ENCODE data around the gene RAC2.
A peak's percentile ranks its signal among the peaks of the same experiment; 100 is the strongest.
"Not testable (repeated sequence)": the region's sequence is repeated elsewhere in the genome, so short reads cannot be mapped to it uniquely, and the experiment has no call there.

RAC2 gene

GRCh38 chr22:37206118-37206840 lies 37.8 kb downstream of the RAC2 start:
- DNase-seq (ENCODE audit: low spot score) = no peak

GRCh38 chr22:37205046-37205445 lies 39.0 kb downstream of the RAC2 start:
- no peak for DNase-seq (ENCODE audit: low spot score)

DNA sequence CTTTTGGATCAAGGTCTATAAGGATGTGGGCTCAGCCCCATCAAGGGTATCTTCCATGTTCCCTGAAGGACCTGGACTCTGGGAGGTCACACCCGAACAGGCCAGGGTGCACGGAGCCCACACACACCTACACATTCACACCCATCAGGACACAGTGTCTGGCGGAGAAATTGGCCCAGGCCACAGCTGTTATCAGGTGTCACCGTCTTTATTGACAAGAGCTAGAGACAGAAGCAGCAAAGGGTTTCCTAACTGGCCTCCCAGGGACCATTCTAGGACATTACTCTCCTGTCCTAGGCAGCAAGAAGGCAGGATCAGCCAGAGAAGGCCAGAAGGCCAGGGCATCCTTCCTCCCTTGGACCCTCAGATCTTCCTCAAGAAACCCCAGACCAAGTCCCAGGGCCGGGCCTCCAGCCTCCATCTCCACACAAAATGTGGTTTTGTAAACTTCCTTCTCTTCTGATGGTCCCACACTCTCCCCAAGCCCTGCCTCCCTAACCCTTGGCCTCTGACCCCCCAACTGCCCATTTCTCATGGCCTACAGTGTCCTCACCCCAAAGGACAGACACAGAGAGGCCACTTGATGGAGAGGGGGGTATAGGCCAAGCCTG lies 39.9 kb downstream of the RAC2 start:
- no peak for DNase-seq (ENCODE audit: low spot score)

DNA sequence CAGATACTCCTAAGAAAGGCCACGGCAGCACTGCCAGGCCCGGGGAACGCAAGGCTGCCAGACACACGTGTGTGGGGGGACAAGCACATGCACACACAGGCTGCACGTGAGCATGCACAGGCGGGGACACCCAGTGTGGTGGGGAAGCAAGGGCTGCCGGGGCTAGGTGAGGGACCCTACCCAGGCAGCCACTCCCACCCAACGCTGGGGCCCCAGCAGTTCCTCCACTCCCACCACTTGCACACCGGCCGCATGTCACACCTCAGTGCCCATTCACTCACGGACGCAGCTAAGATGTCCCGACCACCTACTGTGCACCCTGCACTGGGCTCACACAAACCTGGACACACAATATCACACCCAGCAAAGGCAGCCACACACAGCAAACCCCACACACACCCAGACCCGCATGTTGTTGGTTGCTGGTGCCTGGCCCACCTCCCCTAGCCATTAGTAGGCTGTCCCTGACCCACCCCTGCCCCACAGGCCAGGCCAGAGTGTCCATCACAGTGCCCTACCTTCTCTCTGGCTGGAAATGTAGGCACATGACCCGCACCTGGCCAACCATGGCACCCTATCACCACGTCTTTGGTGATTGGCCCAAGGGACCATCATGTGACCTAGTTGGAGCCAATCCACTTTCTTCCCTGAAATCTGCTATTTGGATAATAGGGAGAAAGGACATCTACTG lies 40.6 kb downstream of the RAC2 start:
- peak; percentile 36 for DNase-seq (ENCODE audit: low spot score)

DNA sequence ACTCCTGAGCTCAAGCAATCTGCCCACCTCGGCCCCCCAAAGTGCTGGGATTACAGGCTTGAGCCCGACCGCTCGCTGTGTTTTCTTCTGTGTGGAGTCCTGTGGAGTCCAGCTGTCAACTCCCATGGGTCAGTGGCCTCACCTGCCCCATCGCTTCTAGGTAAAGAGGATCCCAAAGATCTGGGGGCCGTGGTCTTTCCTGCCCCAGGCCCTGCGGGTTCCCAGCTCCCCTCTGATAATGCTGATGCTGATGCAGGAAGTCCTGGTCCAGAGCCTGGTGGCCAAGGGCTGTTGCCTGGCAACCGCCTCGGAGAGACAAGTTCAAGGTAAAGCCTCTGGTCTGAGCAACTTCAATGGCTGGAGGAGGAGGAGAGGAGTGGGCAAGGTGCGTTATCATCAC lies 41.4 kb downstream of the RAC2 start:
- no peak for DNase-seq (ENCODE audit: low spot score)

GRCh38 chr22:37202001-37202555 lies 42.0 kb downstream of the RAC2 start:
- DNase-seq (ENCODE audit: low spot score) = no peak

- DNase-seq (ENCODE audit: low spot score) = not testable (repeated sequence)
These were observed 42.6 kb downstream of the RAC2 start for GRCh38 chr22:37201443-37201820.

DNA sequence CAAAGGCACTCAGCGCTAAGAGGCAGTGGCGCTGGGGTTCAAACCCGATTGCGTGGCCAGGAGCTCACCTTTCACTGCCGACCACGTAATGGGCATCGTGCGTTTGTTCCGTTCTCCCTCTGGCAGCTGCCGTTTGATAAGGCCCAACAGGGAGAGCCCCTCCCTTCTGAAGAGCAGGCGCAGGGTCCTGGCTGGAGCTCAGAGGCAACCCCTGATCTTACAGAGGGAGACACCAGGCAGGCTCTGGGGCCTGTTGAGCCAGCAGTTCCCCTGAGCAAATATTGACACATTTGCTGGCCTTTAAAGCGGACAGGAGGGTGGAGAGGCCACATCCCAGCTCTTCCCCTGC lies 44.3 kb downstream of the RAC2 start:
- no peak for DNase-seq (ENCODE audit: low spot score)

DNA sequence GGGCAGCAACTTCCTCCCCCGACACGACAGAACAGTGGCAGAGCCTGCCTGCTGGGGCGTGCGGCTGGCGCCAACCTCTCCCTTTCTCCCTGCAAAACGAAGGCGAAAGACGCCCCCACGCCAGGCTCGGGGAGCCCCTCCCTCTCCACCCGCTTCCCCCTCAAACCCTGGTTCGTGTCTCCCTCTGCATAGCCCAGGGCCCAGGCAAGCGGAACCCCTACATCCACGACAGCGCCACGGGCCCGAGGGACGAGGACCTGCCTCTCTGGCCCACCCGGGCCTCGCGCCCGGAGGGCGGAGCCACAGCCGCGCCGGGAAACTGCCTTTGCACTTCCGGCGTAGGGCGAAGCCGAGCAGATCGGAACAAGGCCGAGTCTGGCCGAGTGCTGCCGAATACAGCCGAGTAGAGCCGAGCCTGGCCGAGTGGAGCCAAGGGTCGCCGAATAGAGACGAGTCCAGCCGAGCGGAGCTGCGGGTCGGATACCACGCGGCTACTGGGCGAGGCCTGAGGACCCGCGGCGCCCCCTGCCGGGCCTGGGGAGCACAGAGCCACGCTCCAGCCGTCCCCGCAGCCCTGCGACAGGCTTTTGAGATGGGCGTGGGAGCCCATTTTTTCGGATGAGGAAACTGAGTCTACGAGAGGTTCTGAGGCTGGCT lies 44.8 kb downstream of the RAC2 start:
- peak; percentile 99 for DNase-seq (ENCODE audit: low spot score)

DNA sequence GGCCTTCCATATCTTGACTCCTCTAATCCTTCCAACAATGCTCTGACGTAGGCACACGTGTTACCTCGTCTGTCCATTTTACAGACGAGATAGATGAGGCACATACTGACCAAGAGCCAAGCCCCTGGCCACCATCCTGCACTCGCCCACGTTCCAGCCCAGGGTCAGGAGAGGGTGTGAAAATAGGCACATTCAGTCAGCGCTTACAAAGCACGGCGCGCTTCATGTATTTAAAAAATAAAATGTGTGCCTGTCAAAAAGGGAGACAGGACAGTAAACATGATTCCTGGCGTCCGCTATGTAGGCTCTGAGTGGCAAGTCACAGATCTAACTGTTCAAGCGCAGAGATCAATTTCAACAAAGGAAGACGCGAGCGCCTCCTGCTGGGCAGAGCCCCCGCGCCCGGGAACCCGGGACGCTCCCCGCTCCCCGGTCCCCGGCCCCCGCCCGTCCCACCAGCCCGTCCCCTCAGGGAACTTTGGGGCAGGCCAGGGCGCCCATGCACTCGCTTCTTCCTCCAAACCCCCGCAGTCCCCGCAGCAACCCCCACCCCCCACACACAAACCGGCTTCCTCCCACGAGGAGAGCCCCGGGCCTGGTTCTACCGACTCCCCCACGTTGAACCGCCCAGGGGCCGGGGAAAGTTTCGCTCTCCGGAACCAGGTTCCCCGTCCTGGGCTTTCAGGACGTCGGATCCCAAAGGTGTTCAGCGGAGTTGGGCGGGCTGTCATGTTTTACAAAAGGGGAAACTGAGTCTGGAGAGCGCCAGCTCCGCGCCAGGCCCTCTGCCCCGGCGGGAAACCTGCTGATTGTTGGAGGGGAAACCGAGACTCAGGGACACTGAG lies 45.6 kb downstream of the RAC2 start:
- peak; percentile 78 for DNase-seq (ENCODE audit: low spot score)

DNA sequence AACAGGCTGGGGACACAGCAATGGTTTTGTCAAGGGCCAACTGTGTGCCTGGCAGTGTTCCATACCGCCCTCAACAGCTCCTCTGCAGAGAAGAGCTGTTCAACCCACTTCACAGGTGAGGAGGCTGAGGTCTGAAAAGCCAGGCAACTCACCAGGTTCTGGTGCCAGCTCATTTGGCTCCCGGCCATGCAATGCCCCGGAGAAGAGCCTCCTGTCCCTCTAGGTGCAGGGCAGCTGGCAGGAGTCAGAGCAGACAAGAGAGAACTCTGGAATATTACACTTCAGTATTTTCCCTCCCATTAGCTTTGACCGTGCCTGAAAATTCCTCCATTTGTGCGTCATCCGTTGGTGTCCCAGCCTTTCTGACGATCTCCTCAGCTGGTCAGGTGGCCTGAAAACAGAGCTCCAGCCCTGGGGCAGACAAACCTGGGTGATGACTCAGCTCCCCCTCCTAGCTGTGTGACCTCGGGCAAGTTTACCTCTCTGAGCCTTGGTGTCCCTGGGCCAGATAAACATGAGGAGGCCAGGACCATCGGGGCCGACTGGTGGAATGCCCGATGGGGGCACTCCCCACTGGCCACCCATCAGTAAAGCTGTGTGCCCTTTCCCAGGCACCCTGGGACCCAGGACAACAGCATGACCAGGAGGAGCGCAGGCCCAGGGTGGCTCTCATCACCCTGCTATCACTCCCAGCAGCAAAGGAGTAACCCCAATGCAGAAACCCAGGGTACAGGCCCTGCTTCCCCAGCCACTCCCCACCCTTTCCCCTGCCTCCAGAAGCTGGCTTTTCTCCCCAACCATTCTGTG lies 46.4 kb downstream of the RAC2 start:
- DNase-seq (ENCODE audit: low spot score) = no peak

DNA sequence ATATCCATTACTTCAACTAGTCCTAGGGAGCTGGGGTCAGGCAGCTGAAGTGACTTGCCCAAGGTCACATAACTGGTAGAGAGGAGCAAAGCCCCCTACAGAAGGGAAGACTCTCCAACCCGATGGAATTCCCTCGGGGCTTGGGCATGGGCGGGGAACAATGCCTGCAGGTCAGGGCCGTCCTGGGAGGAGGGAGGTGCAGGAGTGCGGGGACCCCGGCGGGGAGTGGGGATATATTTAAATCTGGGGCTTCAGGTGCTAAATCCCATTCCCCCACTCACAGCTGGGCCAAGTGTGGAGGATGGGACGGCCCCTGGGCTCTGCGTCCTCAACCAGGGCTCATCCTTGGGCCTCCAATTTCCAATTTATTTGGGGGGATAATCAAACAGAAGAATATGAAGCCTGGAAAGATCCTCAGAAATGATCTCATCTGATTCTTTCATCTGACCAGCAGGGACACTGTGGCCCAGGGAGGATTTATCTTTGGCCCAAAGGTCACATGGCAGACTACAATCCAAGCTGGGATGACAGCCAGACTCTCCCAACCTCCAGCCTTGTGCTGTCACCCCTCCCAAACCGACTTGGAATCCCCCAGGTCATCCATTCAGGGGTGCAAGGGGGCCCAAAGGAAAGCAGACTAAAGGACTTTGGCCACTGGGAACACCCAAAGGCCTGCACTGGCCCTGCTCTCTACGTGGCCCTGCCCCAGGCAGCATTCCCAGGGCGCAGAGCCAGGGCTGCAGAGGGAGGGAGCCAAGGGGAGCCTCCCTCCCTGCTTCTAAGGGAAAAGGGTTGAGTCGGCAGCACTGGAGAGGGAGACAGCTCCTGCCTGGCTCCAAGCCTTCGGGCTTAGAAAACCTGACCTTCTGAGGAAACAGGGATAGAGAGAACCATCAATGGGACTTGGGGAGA lies 47.3 kb downstream of the RAC2 start:
- no peak for DNase-seq (ENCODE audit: low spot score)

DNA sequence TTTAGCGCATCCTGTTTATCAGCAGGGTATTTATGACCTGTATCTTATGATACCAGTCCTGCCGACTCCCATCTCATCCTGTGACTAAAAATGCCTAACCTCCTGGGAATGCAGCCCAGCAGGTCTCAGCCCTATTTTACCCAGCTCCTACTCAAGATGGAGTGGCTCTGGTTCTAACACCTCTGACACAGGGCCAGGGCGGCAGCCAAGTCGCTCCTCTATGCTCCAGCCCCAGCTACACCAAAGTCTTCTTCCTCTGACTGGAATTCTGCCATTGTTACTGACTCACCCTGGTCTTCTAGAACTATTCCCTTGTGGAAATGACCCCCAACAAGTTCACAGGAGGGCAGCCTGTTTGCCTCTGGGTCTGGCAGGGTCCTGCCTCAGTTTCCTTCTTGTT lies 48.1 kb downstream of the RAC2 start:
- no peak for DNase-seq (ENCODE audit: low spot score)

DNA sequence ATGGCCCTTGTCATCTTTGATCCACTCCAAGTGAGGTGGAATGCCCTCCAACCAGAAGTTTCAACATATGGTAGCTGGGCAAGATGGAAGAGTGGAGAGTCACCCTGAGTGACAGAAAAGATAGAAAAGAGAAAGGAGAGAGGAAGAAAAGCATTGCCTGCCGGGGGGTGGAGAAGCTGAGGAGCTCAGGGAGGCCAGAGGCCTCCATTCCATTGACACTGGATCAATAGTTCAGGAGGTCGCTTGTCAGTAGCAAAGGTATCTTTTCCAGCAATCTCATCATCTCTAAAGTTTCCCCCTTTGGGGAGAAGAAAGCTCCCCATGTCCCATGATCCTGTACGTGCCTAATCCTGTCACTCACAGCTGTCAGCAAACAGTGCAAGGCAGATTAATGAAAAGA lies 49.3 kb downstream of the RAC2 start:
- DNase-seq (ENCODE audit: low spot score) = no peak

- no peak for DNase-seq (ENCODE audit: low spot score)
These were observed 50.4 kb downstream of the RAC2 start for GRCh38 chr22:37193629-37194191.

DNA sequence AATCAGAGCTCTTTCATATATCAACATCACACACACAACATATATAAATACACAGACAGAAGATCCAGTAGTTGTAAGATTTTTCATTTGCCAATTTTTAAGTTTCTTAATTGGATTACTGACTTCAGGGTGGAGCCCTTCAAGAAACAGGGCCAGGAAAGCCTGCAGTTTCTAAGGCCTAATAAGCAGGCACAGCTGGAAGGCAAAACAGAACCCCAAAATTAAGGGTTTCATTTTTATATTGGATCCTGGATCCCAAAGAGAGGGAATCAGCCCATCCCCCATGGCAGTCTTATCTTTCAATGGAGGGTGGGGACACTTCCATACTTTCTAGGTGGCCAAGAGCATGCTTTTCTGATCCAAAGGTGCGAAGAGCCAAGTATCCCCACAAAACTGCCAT lies 51.3 kb downstream of the RAC2 start:
- DNase-seq (ENCODE audit: low spot score) = no peak

GRCh38 chr22:37192204-37192603 lies 51.9 kb downstream of the RAC2 start:
- DNase-seq (ENCODE audit: low spot score) = no peak

DNA sequence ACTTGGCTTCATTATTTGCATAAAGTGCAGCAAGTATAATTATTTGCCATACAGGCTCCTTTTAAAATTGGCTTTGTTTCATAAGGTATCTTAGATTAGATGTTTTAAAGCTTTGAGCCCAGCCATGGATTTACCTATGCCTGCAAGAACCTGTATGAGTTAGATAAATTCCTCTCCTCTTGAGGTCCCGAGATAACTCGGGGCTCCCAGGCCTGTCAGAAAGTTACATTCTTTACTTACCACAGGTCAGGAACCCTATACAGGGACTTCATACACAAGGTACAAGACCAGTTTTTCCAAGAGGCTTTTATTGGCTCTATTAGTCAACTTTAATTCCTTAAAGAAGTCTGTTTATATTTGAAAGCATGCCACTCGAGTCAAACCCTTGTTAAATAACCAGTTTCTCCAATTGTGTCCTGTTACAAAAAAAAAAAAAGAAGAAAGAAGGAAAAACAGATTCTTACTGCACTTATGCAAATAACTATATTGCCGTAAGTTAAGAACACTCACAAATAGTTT lies 53.7 kb downstream of the RAC2 start:
- DNase-seq (ENCODE audit: low spot score) = no peak

GRCh38 chr22:37188901-37189466 lies 55.1 kb downstream of the RAC2 start:
- DNase-seq (ENCODE audit: low spot score) = no peak
